ENCODE data around the gene CAMKMT.

The CAMKMT gene

DNA sequence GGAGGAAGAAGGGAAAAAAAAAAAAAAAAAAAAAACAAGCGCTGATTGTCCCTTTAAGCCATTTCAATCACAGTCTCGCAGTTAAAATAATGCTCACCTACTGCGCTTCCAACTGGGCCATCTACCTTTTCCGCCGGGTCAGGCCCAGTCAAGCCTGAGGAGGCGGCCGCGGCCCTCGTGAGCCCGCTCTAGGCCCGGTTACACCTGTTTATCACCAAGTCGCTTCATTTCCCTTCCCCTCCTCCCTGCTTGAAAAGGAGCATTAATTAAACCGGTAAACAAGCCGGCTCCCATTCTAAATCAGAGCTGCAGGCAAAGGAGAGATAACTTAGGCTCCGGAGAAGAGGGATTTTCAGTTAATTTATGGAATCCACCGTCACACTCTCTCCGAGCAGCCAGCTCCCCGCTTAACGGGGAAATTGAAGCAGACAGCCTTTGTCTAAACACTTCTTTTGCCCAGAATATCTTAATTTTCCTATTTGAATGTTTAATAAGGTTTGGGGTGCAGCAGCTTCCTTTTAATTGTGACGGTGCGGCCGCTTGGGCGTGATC is 439.6 kb downstream of the CAMKMT start:
- POLR2A ChIA-PET (ENCODE audit: low non-redundant PET) = no interaction called here
- H3K27ac ChIP-seq = no peak overlapping the region

GRCh38 chr2:44801841-44802776 is 440.4 kb downstream of the CAMKMT start:
- POLR2A ChIA-PET (ENCODE audit: low non-redundant PET) = no interaction called here
- no peak for DNase-seq (ENCODE audit: low spot score)
- CTCF ChIA-PET = no interaction called here
- no peak overlapping the region for H3K27ac ChIP-seq
- TF ChIP-seq, protein P1, sequence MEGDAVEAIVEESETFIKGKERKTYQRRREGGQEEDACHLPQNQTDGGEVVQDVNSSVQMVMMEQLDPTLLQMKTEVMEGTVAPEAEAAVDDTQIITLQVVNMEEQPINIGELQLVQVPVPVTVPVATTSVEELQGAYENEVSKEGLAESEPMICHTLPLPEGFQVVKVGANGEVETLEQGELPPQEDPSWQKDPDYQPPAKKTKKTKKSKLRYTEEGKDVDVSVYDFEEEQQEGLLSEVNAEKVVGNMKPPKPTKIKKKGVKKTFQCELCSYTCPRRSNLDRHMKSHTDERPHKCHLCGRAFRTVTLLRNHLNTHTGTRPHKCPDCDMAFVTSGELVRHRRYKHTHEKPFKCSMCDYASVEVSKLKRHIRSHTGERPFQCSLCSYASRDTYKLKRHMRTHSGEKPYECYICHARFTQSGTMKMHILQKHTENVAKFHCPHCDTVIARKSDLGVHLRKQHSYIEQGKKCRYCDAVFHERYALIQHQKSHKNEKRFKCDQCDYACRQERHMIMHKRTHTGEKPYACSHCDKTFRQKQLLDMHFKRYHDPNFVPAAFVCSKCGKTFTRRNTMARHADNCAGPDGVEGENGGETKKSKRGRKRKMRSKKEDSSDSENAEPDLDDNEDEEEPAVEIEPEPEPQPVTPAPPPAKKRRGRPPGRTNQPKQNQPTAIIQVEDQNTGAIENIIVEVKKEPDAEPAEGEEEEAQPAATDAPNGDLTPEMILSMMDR (conservative IDR thresholded peaks at IDR 0.05; ENCODE audit: low read depth) = no peak

More for the DNA sequence above, 439.6 kb downstream of the CAMKMT start:
- CTCF ChIA-PET = interaction anchor here (0.6 kb wide), 1 partner anchor 593 kb away, joined by 6 read pairs; no protein-coding TSS in a partner anchor
- TF ChIP-seq, protein P1 (conservative IDR thresholded peaks at IDR 0.05; ENCODE audit: low read depth) = no peak
- no peak for DNase-seq (ENCODE audit: low spot score)

DNA sequence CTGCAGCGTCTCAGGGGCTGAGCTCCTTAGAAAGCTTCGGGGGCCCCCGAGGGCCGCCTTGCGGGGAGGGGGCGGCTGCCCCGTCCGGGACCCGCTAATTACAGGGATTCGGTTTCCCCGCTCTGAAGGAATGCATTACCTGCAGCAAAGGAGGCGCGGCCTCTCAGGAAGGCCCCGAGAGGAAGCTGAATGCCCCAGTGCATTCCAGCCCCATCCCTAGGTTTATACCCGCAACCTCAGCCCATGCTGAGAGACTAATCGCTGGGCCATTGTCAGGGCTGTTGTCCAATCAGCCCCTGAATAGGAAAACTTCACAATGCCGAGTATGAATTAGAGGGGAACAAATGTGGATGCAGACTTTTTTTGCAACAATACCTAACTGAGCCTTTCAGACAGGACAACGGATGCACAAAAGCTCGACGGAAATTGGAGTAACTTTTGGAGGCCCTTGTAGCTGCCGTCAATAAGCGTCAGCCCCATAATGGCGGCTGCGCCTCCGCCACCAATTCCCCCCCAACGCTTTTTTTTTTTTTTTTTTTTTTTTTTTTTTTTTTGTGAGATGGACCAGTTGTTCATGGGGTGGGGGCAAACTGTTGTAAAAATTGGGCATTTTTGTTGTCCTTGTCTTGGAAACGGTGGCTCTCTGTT is 441.2 kb downstream of the CAMKMT start:
- TF ChIP-seq, protein P1 (conservative IDR thresholded peaks at IDR 0.05; ENCODE audit: low read depth) = no peak
- no peak overlapping the region for H3K27ac ChIP-seq
- ChIA-PET POLR2A (ENCODE audit: low non-redundant PET) (no interaction called here), CTCF (no interaction called here)
- DNase-seq (ENCODE audit: low spot score) = peak; percentile 18

GRCh38 chr2:44804406-44805265 is 442.9 kb downstream of the CAMKMT start:
- CTCF ChIA-PET = interaction anchor here (0.5 to 1.2 kb wide), 2 partner anchors 325 to 689 kb away, joined by 3 read pairs; no protein-coding TSS in a partner anchor
- TF ChIP-seq, protein P1 (conservative IDR thresholded peaks at IDR 0.05; ENCODE audit: low read depth) = no peak
- no peak overlapping the region for H3K27ac ChIP-seq
- DNase-seq (ENCODE audit: low spot score) = no peak
- POLR2A ChIA-PET (ENCODE audit: low non-redundant PET) = no interaction called here

DNA sequence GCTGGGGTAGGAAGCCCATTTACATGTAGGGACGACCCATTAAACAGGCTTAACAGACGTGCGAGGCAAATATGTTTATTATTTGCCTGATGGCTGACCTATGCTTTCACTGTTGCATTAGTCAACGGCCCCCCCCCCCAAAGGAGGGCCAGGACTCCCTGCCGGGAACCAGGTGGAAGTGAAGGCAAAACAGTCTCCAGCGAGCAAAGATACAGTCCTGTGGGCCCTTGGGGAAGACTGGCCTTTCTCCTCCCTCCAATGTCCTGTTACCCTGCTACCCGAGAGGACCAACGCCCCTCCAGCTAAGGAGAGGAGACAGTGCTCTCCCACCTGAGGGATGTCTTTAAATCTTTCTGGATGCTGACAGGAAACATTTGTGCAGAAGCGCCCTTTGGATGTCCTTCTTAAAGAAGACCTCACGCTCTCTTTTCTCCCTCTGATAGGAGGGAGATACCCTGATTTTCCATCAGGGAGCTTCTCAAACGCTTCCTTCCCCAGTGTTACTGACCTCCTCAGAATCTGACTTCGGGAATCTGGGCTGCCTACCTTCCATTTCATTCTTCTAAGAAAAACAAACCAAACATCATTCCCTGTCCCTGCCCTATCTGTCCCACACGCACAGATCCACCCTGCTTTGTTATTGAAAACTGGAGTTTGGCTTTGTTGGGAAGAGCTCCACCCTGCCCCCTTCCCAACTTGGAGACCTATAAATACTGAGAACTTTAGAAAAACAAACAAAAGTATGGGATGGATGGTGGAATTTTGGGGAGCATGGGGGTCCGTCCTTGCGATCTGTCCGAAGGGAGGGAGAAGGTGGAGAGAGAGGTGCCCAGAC is 443.9 kb downstream of the CAMKMT start:
- TF ChIP-seq, protein P1 (conservative IDR thresholded peaks at IDR 0.05; ENCODE audit: low read depth) = no peak
- CTCF ChIA-PET = interaction anchor here (0.6 to 1.2 kb wide), 3 partner anchors 14 to 1270 kb away, joined by 3 to 5 read pairs (median 4); no protein-coding TSS in a partner anchor
- H3K27ac ChIP-seq = no peak overlapping the region
- POLR2A ChIA-PET (ENCODE audit: low non-redundant PET) = no interaction called here
- no peak for DNase-seq (ENCODE audit: low spot score)

Data from RWPE1 (cell line).